Measurements from ENCODE around the gene IER2.
"Not testable (repeated sequence)": the region's sequence is repeated elsewhere in the genome, so short reads cannot be mapped to it uniquely, and the experiment has no call there.

IER2 gene

GRCh38 chr19:13198634-13199033 lies 48.4 kb downstream of the IER2 start:
- DNase-seq (ENCODE audit: low read depth), result no peak

GRCh38 chr19:13202112-13202511 lies 51.9 kb downstream of the IER2 start:
- not testable (repeated sequence) for DNase-seq (ENCODE audit: low read depth)
